Gastroesophageal sphincter (tissue), 4 donors: ENCODE results near the gene PRDM16. TPM values are rescaled to one million over a fixed set of nuclear protein-coding genes. Genes with fewer than 3 reads are reported as not detected.

Source experiments
- ATAC-seq: fragments of 150-250 bp; one replicate; pipeline ENCODE4 v1.9.1; 2016; ENCODE audit warnings: mild to moderate bottlenecking, moderate library complexity
- H3K27ac ChIP-seq, 4 donors: fragments of 200-600 bp; sonication (generic) in 3 of 4; 1 replicate in 3 of 4; 2 replicates in 1 of 4; pipeline ENCODE4 v1.5.1; 2016 to 2019
- H3K27me3 ChIP-seq: fragments of 200-600 bp; sonication (generic); one replicate; pipeline ENCODE4 v1.5.1; 2019
- H3K36me3 ChIP-seq, 2 donors: fragments of 200-600 bp; sonication (generic); one replicate each; pipeline ENCODE4 v1.5.1; 2019; ENCODE audit warnings: control low read depth in 1 of 2
- H3K4me1 ChIP-seq, 3 donors: fragments of 200-600 bp; sonication (generic); 1 replicate in 2 of 3; 2 replicates in 1 of 3; pipeline ENCODE4 v1.5.1; 2016 to 2019; ENCODE audit warnings: control low read depth in 2 of 3
- H3K4me3 ChIP-seq, 2 donors: fragments of 200-600 bp; sonication (generic); one replicate each; pipeline ENCODE4 v1.5.1; 2019; ENCODE audit warnings: mild to moderate bottlenecking in 1 of 2, moderate library complexity in 1 of 2
- H3K9me3 ChIP-seq, 3 donors: fragments of 200-600 bp; sonication (generic); one replicate each; pipeline ENCODE4 v1.5.1; 2017 to 2019; ENCODE audit warnings: control low read depth in 2 of 3
- EP300 ChIP-seq: sonication (generic); formaldehyde crosslinking; IDR thresholded peaks from one replicate; pipeline ENCODE4 v1.6.1; 2017; ENCODE audit warnings: antibody characterized with exemption, mild to moderate bottlenecking
- POLR2A ChIP-seq, 2 donors: fragments of 450-650 bp; IDR thresholded peaks; one replicate each; pipeline ENCODE4 v1.6.1; 2017; ENCODE audit warnings: antibody characterized with exemption in 2 of 2, mild to moderate bottlenecking in 2 of 2, moderate library complexity in 1 of 2
- POLR2AphosphoS5 ChIP-seq: sonication (generic); formaldehyde crosslinking; IDR thresholded peaks from one replicate; pipeline ENCODE4 v1.6.1; 2017; ENCODE audit warnings: antibody characterized with exemption
- WGBS, 2 donors: methylation state at CpG; one replicate each; pipeline ENCODE4 v1.1.5; 2018; ENCODE audit warnings: low coverage in 1 of 2; 5-methylcytosine and 5-hydroxymethylcytosine counted together
- total RNA-seq, 4 donors: library from RNA; depleted of rRNA; stranded (reverse); fragments of >200 nt; gene quantifications; one replicate each; pipeline ENCODE4 v1.1.0, GENCODE V29; 2016
- TF ChIP-seq, protein P1 (sequence below), 4 experiments: fragments of 200-600 bp in 2 of 4; fragments of 450-650 bp in 2 of 4; sonication (generic) in 1 of 4; IDR thresholded peaks; one replicate each; pipeline ENCODE4 v1.5.1; 2017 to 2019; ENCODE audit warnings: antibody characterized with exemption in 4 of 4, mild to moderate bottlenecking in 2 of 4, moderate library complexity in 2 of 4

Gene PRDM16
- total RNA-seq, 4 donors from 2014 or later, result 1.1 to 3.4 (median 1.6) TPM

DNA sequence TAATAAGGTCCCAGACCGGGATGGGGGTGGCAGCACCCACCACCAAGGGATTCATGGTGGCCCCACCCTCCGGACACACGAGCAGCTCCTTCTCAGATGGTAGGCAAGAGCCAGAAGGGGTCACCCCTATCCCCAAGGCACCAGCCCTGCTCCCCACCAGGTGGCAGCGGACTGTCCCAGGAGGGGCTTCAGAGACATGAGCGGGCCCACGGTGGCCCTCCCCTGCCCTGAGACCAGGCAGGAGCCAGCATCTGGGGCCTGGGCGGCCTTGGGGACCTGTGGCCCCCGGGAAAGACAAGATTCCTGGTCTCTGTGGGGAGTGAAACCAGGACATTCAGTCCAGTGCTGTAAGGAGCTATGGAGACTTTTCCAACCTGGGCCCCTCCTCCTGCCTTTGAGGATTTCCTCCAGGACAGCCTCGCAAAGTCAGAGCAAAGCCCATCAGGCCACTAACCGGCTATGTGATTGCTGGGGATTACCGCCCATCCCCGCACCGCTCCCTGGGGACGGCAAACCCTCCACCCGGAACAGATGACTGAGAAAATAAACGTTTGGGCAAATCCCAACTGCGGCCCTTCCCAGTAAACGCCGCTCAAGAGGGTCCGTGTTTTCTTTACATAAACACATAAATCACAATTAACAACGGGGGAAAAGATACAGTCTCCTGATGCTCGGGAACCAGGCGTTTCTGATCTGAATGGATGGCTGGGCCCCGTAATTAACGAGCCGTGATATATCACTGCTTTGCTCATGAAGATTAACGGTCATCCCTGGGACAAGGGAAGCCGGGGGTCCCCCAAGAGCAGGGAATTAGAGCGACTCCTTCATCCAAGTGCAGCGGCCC lies 334.6 kb downstream of the PRDM16 start:
- peaks cover 0 to 13% (median 6%) of the 10 kb centered on the region in 3 donors for H3K4me1 ChIP-seq
- H3K36me3 ChIP-seq, result peaks cover 0 to 10% of the 10 kb centered on the region in 2 donors
- 65% methylated on average over 17 of the region's 30 CpGs; no CpG with 5 or more reads in 1 of the 2 donors for WGBS, 2 donors
- H3K9me3 ChIP-seq, result no peaks in the 10 kb centered on the region
- H3K27me3 ChIP-seq, result peaks cover 52% of the 10 kb centered on the region
- TF ChIP-seq POLR2AphosphoS5 (no peak), EP300 (no peak), POLR2A (IDR thresholded peaks at IDR 0.05) (no peak)
- TF ChIP-seq, protein P1, sequence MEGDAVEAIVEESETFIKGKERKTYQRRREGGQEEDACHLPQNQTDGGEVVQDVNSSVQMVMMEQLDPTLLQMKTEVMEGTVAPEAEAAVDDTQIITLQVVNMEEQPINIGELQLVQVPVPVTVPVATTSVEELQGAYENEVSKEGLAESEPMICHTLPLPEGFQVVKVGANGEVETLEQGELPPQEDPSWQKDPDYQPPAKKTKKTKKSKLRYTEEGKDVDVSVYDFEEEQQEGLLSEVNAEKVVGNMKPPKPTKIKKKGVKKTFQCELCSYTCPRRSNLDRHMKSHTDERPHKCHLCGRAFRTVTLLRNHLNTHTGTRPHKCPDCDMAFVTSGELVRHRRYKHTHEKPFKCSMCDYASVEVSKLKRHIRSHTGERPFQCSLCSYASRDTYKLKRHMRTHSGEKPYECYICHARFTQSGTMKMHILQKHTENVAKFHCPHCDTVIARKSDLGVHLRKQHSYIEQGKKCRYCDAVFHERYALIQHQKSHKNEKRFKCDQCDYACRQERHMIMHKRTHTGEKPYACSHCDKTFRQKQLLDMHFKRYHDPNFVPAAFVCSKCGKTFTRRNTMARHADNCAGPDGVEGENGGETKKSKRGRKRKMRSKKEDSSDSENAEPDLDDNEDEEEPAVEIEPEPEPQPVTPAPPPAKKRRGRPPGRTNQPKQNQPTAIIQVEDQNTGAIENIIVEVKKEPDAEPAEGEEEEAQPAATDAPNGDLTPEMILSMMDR (IDR thresholded peaks at IDR 0.05), result no peak
- H3K27ac ChIP-seq, result no peak overlapping the region
- no peak overlapping the region for H3K4me3 ChIP-seq
- no peak for ATAC-seq

DNA sequence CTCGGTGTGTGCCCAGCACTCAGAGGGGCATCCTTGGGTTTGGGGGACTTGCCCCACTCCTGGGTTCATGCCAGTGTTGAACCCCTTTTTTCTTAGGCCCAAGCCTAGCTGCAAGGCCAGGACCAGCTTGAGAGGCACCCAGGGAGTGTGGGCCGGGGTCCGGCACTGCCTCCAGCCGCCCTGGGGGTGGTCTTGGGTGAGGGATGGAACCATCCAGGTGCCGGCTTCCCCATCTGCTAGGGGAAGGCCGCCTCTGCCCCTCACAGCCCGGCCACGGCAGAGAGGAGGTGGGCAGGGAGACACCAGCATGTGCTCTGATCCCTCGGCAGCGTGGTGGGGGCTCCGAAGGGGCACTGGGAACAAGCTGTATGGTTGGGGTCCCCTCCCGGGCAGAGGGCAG lies 335.3 kb downstream of the PRDM16 start:
- H3K4me1 ChIP-seq, result peaks cover 0 to 13% (median 6%) of the 10 kb centered on the region in 3 donors
- no peak for TF ChIP-seq POLR2A (IDR thresholded peaks at IDR 0.05)
- TF ChIP-seq, protein P1 (IDR thresholded peaks at IDR 0.05), result no peak
- no peak for TF ChIP-seq EP300
- H3K36me3 ChIP-seq, result peaks cover 0 to 10% of the 10 kb centered on the region in 2 donors
- WGBS, 2 donors, result 100% methylated on average over 2 of the region's 12 CpGs; no CpG with 5 or more reads in 1 of the 2 donors
- peaks cover 52% of the 10 kb centered on the region for H3K27me3 ChIP-seq
- no peak overlapping the region for H3K27ac ChIP-seq
- no peak for ATAC-seq
- H3K9me3 ChIP-seq, result no peaks in the 10 kb centered on the region
- H3K4me3 ChIP-seq, result no peak overlapping the region

DNA sequence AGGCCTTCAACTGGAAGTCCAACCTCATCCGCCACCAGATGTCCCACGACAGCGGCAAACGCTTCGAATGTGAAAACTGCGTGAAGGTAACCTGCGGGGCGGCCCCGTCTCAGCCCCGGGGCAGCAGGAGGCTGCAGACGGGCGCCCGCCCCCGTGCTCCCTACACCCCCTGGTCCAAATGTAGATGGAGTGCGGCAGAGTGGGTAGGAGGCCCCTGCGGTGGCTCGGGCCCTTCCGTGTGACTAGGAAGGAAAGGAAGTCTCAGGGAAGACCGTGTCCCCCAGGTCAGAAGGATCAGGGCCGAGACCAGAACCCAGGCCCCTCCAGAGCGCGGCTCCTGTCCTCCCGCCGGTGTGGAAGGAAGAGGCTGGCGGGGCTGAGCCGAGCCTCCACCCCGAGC lies 335.8 kb downstream of the PRDM16 start:
- 94% methylated on average over 3 of the region's 27 CpGs; no CpG with 5 or more reads in 1 of the 2 donors for WGBS, 2 donors
- no peak for TF ChIP-seq POLR2A (IDR thresholded peaks at IDR 0.05)
- no peak for TF ChIP-seq EP300
- TF ChIP-seq, protein P1 (IDR thresholded peaks at IDR 0.05), result no peak
- no peak for TF ChIP-seq POLR2AphosphoS5
- ATAC-seq, result no peak
- peaks cover 0 to 10% of the 10 kb centered on the region in 2 donors for H3K36me3 ChIP-seq
- H3K27me3 ChIP-seq, result peaks cover 52% of the 10 kb centered on the region
- H3K27ac ChIP-seq, result no peak overlapping the region
- peaks cover 0 to 13% (median 6%) of the 10 kb centered on the region in 3 donors for H3K4me1 ChIP-seq
- no peak overlapping the region for H3K4me3 ChIP-seq
- no peaks in the 10 kb centered on the region for H3K9me3 ChIP-seq

DNA sequence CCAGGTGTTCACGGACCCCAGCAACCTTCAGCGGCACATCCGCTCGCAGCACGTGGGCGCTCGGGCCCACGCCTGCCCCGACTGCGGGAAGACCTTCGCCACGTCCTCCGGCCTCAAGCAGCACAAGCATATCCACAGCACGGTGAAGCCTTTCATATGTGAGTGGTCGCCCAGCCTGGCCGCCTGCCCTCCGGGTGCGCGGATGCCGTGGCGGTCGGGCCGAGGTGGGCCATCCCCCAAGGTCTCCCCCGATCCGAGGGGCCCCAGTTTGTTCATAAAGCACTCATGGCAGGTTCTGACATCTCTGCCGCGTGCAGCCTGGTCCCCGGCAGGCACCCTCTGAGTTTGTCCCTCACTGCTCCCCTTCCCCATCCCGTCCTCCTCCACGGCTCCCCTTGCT lies 336.5 kb downstream of the PRDM16 start:
- WGBS, 2 donors, result 100% methylated on average over 2 of the region's 30 CpGs; no CpG with 5 or more reads in 1 of the 2 donors
- TF ChIP-seq, protein P1 (IDR thresholded peaks at IDR 0.05), result no peak
- TF ChIP-seq POLR2AphosphoS5 (no peak), EP300 (no peak), POLR2A (IDR thresholded peaks at IDR 0.05) (no peak)
- Histone ChIP-seq H3K4me3 (no peak overlapping the region), H3K27ac (no peak overlapping the region), H3K4me1 (peaks cover 0 to 20% (median 6%) of the 10 kb centered on the region in 3 donors), H3K27me3 (peaks cover 55% of the 10 kb centered on the region), H3K36me3 (peaks cover 0 to 10% of the 10 kb centered on the region in 2 donors), H3K9me3 (no peaks in the 10 kb centered on the region)
- ATAC-seq, result no peak
